ENCODE measurements around the gene FBP1.

- TF ChIP-seq EZH2 (IDR thresholded peaks at IDR 0.05; ENCODE audit: low read length, unreplicated experiment) (no peak), EZH2phosphoT487 (IDR thresholded peaks at IDR 0.05; ENCODE audit: borderline replicate concordance, low read length) (no peak)
- TF ChIP-seq, protein P1, sequence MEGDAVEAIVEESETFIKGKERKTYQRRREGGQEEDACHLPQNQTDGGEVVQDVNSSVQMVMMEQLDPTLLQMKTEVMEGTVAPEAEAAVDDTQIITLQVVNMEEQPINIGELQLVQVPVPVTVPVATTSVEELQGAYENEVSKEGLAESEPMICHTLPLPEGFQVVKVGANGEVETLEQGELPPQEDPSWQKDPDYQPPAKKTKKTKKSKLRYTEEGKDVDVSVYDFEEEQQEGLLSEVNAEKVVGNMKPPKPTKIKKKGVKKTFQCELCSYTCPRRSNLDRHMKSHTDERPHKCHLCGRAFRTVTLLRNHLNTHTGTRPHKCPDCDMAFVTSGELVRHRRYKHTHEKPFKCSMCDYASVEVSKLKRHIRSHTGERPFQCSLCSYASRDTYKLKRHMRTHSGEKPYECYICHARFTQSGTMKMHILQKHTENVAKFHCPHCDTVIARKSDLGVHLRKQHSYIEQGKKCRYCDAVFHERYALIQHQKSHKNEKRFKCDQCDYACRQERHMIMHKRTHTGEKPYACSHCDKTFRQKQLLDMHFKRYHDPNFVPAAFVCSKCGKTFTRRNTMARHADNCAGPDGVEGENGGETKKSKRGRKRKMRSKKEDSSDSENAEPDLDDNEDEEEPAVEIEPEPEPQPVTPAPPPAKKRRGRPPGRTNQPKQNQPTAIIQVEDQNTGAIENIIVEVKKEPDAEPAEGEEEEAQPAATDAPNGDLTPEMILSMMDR (conservative IDR thresholded peaks at IDR 0.05; ENCODE audit: low read depth, low read length) = no peak
Measured at GRCh38 chr9:94610181-94610606, 29.1 kb downstream of the FBP1 start.
